WI38 (cell line): Measurements from ENCODE around the gene SPDYC.

Source experiments
- H3K4me3 ChIP-seq: 2 replicates; pipeline ENCODE4 v1.5.1; 2011; ENCODE audit warnings: low read depth, mild to moderate bottlenecking, control low read depth, low read length
- TF ChIP-seq, protein P1 (sequence below): IDR thresholded peaks from 2 replicates; pipeline ENCODE4 v1.5.1; 2012; ENCODE audit warnings: low read depth, mild to moderate bottlenecking, control low read depth, low read length

The SPDYC gene

DNA sequence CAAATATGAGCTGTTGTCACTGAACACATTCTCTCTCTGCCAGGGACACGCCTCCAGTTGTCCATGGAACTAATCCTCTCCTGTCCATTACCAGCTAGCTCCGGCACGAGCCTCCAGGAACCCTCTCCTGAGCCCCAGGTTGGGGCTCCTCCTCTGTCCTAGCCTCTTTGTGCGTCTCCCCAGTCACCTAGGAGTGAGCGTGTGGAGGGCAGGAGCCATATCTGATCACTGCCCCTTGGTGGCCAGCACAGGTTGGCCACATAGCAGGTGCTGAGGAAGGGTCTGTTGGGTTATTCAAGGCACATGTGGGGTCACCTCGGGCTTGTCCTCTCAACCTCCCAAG is 38.2 kb upstream of the SPDYC start:
- TF ChIP-seq, protein P1, sequence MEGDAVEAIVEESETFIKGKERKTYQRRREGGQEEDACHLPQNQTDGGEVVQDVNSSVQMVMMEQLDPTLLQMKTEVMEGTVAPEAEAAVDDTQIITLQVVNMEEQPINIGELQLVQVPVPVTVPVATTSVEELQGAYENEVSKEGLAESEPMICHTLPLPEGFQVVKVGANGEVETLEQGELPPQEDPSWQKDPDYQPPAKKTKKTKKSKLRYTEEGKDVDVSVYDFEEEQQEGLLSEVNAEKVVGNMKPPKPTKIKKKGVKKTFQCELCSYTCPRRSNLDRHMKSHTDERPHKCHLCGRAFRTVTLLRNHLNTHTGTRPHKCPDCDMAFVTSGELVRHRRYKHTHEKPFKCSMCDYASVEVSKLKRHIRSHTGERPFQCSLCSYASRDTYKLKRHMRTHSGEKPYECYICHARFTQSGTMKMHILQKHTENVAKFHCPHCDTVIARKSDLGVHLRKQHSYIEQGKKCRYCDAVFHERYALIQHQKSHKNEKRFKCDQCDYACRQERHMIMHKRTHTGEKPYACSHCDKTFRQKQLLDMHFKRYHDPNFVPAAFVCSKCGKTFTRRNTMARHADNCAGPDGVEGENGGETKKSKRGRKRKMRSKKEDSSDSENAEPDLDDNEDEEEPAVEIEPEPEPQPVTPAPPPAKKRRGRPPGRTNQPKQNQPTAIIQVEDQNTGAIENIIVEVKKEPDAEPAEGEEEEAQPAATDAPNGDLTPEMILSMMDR, result no peak
- H3K4me3 ChIP-seq, result no peak overlapping the region

DNA sequence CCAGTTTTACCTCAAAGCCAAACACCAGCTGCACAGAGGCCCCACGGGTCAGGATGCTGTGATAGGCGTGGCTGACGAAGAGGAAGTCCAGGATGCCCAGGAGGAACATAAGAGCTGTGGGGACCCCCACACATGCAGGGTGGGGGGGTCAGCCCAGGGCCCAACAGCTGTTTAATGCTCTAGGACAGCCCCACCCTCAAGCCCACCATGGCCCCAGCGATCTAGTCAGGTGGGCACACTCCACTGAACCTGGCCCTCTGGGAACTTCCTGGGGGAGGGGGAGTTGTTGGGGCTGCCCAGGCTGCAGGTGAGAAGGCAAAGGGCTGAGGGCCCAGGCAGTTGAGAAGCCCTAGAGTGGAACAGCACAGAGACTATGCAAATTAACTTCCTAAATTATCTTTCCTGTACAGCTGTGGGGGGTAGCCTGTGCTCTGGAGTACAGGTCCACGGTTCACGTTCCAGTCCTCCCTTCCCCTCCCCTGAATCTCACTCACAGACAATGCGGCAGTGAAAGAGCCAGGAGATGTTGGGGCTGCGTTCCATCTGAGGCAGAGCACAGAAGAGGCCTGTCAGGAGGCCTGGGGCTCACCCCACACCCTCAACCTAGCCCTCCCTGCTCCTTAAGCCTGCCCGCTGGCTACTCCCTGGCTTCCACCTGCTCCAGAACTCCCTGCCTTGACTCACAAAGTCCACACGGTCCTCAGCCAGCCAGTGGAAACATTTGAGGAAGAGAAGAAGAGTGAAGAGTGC is 37.6 kb upstream of the SPDYC start:
- TF ChIP-seq, protein P1, result no peak
- H3K4me3 ChIP-seq, result no peak overlapping the region

DNA sequence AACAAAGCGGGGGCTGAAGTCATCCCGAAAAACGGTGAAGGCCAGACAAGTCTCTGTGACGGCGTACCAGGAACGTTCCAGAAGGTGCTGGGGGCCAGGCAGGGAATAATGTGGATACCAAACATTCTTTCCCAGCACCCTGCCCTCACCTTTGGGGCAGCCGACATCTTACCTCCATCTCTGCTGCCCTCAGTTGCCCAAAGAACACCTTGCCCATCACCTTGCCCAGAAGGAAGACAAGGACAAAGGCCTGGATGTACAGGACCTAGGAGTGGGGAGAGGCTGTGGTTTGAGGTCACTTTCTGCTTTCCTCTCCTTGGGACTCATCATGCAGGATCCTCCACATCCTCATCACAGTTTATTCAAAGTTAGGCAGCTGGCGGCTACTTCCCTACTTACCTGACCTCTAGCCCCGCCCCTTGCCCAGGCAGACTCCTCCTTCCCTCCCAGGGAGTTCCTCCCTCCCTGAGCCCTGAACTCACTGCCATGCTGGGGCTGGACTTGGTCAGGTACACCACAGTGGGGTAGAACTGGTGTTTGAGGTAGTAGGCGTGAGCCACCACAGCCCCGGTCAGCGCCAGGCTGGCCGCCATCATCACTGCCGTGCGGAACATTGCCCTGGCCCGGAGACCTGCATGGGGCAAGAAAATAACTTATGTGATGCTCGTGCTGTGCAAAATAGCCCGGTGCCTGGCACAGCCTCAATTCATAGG is 36.9 kb upstream of the SPDYC start:
- TF ChIP-seq, protein P1, result no peak
- peak overlapping the region; percentile 97 for H3K4me3 ChIP-seq

DNA sequence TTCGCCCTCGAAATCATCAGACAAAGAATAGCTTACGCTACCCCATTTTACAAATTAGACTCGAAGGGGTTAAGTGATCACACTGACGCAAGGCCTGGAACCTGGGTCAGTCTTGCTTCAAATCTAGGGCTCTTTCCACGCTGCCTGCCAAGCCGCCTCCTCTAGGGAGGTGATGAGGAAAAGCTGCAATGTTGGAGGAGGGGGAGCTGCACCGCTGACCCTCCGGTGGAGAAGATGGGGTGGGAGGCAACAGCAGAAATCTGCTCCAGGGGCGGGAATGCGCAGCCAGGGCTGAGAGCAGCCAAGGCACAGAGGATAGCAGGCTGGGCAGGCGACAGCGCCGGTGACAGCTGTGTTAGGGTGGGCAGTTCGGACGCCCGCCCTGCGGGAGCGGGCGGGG is 36.3 kb upstream of the SPDYC start:
- TF ChIP-seq, protein P1, result no peak
- peak overlapping the region; percentile 97 for H3K4me3 ChIP-seq

DNA sequence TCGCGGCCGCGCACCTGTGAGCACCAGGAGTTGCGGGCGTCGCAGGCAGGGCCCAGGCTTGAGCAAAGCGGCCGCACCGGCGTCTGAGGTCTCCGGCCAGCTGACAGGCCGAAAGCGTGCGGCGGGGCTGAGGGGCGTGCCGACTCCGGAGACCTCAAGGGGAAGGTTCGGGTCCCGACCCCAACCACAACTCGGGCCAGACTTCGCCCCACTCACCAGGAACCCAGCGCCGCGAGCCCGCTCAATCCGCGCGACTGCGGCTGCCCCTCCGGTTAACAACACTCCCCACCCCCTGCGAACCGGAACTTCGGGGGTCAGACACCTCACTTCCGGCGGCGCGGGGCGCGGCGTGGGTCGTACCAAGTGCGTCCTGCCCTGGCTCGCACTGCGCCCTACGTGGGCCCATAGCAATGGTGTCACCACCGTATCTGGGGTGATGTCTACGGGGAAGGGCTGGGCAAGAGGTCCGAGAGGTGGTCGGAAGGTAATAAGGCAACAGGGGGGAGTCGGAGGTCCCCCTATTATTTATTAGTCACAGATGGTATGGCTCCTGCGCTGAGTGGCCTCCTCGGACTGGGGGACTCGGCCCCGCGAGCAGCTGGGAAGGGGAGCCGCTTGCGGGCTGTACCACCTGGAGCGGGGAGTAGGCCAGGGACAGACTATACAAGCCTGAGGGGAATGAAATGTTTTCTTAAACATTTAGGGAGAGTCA is 35.6 kb upstream of the SPDYC start, which contains the start of gene SYVN1:
Gene SYVN1 (minus strand): TSS at position 280 of the 712 bp plus-strand sequence. CDS start 918 bp downstream, outside the sequence.
- peak within 1 kb of the TSS; percentile 97 for H3K4me3 ChIP-seq
- TF ChIP-seq, protein P1, result no peak

DNA sequence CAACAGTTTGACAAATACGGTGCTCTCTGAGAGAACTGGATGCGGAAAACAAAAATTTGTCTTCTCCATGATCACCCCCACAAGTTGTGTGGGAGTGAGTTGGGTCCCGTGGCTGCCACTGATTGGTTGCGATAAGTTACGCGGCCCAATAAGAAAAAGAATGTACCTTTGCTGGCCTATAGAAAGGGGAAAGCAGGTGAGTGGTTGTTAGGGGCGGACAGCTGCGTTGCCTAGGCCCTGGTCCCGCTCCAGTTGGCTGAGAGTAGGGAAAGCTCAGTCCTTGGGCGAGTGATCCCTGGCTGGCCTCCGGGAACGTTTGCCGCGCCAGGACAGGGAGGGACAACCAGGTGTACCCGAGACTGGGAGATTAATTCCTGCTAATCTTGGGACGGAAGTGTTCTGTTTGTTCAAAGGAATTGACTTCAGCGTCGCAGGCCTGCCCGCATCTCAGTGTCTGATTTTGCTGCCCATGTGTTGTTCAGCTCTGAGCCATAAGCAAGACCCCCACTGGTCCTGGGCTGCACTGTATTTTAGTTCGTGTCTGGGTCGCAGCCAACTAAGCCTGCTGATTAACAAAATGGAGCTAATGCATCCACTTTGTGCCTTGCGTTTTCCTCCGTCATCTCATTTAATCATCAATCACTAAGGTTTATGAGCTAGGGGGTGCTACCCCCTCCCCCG is 34.9 kb upstream of the SPDYC start:
- TF ChIP-seq, protein P1, result no peak

More for the DNA sequence above, 34.9 kb upstream of the SPDYC start:
- H3K4me3 ChIP-seq, result peak overlapping the region; percentile 97
